Activated effector memory CD4-positive, alpha-beta T cell treated with anti-CD3 and anti-CD28 coated beads, Interleukin-2, amount 50 U/mL, for 16 hours (primary cell): ENCODE results near the gene GFPT2.

Experiments
- DNase-seq: peaks from one replicate; pipeline ENCODE4 v3.0.0-alpha.2; 2020

GFPT2 gene

GRCh38 chr5:180378438-180379344, 25.6 kb upstream of the GFPT2 start:
- no peak for DNase-seq

GRCh38 chr5:180377556-180378197, 24.5 kb upstream of the GFPT2 start:
- DNase-seq: no peak

- no peak for DNase-seq
Observed at GRCh38 chr5:180376511-180376910, 23.4 kb upstream of the GFPT2 start.

- no peak for DNase-seq
Observed at GRCh38 chr5:180375955-180376354, 22.8 kb upstream of the GFPT2 start.

- no peak for DNase-seq
Observed at GRCh38 chr5:180375291-180375690, 22.2 kb upstream of the GFPT2 start.

- no peak for DNase-seq
Observed at GRCh38 chr5:180373870-180374269, 20.7 kb upstream of the GFPT2 start.

- DNase-seq: no peak
Observed at GRCh38 chr5:180373454-180373853, 20.3 kb upstream of the GFPT2 start.

GRCh38 chr5:180371949-180372348, 18.8 kb upstream of the GFPT2 start:
- no peak for DNase-seq

- DNase-seq: no peak
Observed at GRCh38 chr5:180370861-180371641, 17.9 kb upstream of the GFPT2 start.

GRCh38 chr5:180367991-180368390, 14.9 kb upstream of the GFPT2 start:
- DNase-seq: no peak

- DNase-seq: no peak
Observed at GRCh38 chr5:180367300-180367699, 14.2 kb upstream of the GFPT2 start.

GRCh38 chr5:180366326-180366725, 13.2 kb upstream of the GFPT2 start:
- no peak for DNase-seq

- no peak for DNase-seq
Observed at GRCh38 chr5:180365829-180366228, 12.7 kb upstream of the GFPT2 start.

GRCh38 chr5:180364306-180364856, 11.2 kb upstream of the GFPT2 start:
- DNase-seq: no peak

GRCh38 chr5:180360078-180360957, 7.2 kb upstream of the GFPT2 start:
- no peak for DNase-seq

- DNase-seq: no peak
Observed at GRCh38 chr5:180358694-180359093, 5.6 kb upstream of the GFPT2 start.

- DNase-seq: no peak
Observed at GRCh38 chr5:180358179-180358578, 5.0 kb upstream of the GFPT2 start.

GRCh38 chr5:180354966-180355365, 1.8 kb upstream of the GFPT2 start:
- no peak for DNase-seq

- no peak for DNase-seq
Observed at GRCh38 chr5:180353980-180354452, 880 bp upstream of the GFPT2 start.

GRCh38 chr5:180352116-180353047, 754 bp downstream of the GFPT2 start:
- no peak for DNase-seq
